Activated CD8-positive, alpha-beta memory T cell treated with anti-CD3 and anti-CD28 coated beads, Interleukin-2, amount 50 U/mL, for 48 hours (primary cell): Measurements from ENCODE around the gene RPTOR.

Experiments used
- DNase-seq: peaks from one replicate; pipeline ENCODE4 v3.0.0-alpha.2; 2020

Gene RPTOR

DNA sequence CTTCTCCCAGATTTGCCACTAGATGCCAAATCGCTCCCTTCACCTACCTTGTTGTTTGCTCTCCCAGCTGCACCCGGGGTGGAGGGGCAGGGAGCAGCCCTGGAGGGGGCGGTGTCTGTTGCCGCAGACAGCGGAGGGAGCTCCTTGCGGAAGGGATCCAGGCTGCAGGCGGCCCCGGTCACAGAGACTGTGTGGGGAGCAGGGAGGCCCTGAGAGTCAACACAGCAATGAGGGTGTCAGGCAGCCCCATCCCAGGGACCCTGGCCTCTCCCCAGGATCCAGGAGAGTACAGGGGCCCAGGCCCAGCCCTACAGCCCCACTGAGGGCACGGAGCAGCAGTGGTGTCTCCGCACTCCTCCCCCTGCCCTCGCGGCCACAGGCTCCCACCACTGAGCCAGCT, 396.5 kb downstream of the RPTOR start:
- no peak for DNase-seq

DNA sequence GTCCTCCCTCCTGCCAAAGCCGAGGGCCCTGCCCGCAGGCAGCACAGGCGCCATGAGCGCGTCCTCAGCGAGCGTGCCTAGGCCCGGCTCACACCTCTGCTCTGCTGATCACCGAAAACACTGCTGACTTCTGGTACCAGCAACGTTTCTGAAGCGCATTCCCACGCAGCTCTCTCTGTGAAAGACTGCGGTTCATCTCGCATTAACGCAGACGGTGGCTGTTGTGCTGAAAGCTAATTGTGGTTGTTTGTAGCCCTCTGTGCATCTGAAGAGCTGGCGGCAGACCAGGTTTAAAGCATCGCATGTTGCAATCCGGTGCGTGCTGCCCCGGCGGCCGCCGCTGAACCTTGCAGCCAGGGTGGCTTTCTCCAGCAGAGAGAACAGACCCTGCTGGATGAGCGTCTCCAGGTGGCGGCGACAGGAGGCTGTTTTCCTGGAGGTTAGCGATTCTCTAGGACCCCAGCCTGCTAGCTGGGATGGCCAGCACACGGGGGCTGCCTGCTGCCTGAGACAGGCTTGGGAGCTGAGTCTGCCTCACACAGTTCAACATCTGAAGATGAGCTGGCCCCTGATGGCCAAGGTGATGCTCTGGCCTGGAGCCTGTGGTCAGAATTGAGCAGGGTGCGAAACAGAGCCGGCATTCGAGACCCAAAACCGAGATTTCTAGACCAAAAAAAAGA, 397.2 kb downstream of the RPTOR start:
- no peak for DNase-seq

DNA sequence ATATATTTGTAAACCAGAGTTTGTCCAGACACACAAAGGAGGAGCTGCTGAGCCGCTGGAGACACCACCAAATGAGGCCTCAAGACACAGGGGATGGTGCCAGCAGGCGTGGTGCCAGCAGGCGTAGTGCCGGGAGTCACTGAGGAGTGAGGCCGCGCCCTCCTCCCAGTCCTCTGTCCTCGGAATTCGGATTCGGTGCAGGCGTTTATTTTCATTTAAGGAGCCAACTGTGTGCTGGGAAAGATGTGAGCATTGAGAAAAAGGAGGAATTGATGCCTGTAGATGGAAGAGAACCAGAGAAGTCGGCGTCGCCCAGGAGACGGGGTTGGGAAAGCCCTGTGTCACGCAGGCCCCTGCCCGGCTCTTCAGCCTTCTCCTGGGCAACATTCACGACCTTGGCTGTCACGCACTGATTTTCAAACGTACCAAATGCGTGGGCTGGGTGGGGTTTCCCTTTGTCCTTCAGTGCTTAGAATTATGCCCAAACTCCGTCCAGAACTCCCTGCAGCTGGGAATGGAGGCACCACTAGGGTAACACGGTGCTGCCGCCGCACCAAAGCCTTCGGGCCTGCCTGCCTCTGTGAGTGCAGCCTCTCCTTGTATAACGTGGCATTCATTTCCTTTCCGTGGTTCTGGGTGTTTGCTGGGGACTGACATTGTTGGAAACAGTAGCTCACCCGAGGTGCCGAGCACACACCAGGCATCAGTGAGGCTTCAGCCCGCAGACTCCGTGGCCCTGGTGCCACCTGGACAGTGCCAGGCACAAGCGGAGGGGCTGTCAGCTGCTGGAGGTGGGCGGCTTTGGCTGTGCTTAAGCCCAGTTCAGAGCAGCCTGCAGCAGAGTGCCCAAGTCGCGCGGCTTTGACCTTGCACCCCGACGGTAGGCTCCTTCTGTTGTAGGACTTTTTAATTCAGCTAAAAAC, 398.0 kb downstream of the RPTOR start:
- no peak for DNase-seq

DNA sequence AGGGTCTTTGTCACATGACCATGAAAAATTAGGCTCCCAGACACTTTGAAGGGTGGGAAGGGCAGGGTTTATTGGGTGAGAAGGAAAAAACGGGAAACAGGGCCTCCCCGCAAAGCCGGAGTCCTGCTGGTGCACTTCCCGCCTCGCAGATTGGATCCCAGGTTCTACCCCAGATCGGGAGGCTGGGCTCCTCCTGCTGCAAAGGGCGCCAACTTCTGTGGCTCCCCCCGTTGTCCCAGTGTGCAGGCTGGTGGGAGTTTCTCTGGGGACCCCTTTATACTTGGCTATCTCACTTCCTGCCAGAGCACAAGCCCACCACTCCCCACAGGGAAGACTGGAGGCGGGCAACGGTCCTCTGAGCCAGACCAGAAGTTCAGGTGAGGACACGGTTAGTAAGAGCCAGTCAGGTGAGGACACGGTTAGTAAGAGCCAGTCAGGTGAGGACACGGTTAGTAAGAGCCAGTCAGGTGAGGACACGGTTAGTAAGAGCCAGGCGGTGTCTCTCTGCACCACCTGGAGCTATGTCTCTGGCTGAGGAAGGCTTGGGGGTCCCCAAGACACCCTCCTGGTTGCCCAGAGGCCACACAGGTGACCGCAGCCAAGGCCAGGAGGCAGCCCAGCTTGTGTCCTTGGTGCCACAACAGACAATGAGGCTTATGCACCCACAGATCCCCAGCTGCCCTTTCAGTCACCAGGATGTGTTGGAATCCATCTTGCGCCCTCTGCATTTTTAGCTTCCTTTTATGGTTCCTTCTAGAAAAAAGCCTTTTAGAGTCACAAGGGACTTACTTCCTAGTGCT, 398.9 kb downstream of the RPTOR start:
- no peak for DNase-seq

DNA sequence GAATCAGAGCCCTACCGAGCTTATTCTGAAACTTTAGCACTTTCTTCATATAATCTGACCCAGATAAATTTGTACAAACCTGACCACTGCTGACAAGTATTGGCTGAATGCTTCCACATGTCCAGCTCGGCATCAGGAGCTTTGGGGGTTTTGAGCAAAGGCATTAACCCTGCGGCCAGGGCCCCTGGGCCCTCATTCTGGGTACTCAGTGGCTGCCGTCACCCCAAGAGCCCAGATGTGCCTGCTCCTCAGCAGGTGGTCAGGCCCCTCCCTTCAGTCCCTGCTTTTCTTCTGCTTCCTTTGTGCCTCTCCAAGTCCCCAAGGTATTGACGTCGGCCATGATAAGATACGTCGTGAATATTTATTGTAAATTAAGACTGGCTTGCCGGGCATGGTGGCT, 399.7 kb downstream of the RPTOR start:
- DNase-seq, result no peak

DNA sequence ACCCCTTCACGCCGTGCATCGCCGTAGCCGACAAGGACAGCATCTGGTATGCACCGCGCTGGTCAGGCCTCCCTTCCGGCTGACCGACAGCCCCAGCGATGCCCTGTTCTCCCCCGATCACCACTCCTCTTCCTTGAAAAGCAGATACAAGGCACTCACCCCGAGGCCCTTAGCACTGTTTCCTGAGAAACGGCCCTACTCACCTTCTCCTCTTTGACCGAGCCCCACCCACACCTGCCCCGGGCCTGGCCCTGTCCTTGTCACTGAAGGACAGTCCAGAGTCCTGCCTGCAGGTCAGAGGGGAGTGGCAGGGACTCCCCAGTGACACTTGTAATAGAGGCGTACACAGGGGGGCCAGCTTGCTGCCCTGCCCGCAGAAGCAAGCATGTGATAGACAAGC, 401.1 kb downstream of the RPTOR start:
- no peak for DNase-seq

DNA sequence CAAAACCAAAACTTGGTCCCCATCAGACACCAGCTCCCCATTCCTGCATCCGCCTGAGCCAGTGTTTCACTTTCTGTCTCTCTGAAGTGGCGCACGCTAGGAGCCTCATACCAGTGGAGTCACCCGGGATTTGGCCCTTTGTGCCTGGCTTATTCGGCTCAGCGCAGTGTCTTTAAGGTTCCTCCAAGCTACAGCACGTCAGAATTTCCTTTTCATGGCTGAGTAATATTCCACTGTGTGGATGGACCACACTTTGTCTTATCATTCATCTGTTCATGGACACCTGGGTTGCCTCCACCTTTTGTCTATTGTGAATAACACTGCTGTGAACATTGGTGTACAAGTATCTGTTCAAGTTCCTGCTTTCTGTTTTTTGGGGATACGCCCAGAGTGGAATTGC, 401.8 kb downstream of the RPTOR start:
- DNase-seq, result no peak

DNA sequence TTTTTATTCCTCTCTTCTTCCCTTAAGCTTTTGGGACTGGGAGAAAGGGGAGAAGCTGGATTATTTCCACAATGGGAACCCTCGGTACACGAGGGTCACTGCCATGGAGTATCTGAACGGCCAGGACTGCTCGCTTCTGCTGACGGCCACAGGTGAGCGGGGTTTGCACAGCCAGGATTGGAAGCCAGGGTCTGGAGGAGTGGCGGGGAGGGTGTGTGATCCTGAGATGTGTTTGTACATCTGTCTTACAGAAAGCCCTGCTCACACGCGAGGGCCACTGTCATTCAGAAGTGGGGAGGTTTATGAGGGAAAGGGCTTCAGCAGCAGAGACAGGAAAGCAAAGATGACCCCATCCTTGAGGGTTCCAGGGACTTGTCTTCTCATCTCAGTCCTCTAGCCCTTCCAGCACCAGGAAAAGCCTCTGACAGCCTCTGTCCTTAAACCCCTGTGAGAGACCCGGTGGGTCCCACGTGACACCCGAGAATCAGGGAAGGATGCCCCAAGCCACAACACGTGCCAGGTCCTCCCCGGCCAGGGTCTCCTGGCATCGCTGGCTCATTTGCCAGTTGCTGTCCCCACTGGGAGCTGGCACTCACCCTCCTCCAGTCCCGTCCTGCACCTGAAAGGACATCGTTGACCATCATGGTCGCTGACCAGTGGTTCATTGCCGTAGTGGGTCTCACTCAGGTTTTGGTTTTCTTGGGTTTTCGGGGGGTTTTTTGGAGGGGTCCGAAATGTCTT, 402.7 kb downstream of the RPTOR start:
- no peak for DNase-seq

DNA sequence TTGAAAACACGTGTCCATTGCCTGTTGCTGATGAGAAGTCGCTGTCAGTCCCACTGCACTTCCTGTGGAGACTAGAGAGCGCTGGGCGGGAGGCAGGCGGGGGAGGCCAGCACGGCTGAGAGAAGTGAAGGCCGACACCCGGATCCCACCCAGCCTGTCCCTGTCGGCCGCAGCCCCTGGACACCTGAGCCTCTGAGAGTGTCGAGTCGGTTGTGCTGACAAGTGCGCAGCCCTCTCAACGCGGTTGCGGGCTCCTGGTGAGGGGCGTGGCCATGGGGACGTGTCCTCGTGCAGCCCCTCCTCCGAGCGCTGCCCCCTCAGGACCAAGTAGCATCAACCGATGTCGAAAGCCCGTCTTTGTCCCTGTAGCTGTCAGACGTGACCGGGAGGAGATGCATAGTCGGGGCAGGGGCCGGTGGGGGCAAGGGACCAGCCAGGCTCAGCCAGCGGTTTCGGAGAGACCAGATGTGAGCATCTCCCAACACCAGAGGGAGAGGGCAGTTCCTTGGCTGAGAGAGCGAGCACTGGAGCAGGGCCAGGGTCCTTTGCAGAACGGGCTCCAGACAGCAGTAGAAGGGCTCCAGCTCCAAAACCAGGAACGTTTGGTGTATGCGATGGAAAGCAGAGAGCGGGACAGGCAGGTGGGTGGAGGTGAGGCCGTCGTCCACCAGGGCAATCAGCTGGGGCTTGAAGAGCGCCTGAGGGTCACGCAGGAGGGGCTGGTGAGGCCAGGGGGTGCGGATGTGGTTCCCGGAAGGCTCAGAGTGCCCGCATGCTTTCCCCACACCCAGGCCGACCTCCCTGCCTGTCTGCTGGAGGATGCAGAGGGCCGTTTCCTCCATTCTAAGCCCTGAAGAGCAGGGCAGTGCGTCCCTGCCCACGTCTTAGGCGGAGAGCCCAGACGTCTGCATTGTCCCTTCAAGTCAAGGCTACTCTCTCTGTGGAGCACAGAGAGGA, 403.7 kb downstream of the RPTOR start:
- no peak for DNase-seq

DNA sequence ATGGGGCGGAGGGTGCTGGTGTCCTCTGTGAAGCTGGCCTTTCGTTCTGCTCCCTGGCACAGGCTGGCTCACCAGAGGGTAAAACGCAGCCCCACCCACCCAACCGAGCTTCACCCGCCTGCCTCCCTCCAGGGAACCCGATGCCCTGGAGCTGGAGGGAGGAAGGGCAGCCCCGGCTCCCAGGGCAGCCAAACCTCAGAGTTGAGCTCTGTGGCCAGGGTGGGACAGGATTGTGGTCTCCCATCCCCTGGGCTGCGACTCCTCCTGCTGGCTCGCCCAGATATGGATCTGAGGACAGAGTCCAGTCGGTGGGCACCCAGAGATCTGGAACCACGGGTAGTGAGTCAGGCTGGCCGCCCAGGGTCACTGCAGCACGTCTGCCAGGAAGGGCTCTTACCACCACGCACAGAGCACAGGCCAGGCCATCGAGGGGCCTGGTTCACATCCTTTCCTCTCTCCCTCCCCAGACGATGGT, 404.4 kb downstream of the RPTOR start:
- no peak for DNase-seq

DNA sequence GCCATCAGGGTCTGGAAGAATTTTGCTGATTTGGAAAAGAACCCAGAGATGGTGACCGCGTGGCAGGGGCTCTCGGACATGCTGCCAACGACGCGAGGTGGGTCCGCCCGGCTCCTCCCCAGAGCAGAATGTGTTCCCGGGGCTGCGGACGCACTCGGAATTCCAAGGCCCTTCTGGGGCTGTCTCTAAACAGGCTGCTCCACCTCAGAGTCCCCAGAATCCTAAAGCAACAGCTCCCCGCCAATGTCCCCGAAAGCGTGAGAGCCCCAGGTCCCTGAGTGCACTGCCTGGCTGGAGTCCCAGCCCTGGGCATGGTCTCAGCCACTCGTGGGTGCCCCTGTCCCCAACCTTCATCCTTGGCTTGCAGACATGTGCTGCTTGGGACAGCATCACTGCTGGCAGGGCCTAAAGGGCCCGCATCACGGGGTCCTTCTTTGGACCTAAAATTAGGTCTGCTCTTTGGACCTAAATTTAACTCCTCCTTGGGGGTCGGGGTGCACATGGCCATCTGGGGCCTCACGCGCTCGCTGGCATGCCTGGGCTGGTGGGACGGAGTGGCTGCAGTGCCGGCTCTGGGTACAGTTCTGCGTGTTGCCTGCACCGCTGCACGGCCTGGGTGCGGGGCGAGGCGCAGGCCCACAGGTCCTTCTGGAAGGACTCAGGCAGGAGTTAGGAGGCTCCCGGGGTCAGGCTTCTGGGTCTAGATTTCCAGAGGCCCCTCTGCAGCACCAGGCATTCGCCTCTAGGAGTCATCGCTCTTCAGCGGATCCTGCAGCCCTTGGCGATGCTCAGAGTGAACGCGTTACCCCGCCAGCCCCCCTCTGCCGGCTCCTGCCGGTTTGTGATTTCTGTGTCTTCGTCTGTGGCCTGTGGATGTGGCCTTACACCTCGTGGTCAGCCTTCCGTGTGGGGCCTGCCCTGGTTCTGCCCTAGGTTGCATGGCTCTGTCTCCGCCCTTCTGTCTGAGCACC, 405.1 kb downstream of the RPTOR start:
- no peak for DNase-seq

DNA sequence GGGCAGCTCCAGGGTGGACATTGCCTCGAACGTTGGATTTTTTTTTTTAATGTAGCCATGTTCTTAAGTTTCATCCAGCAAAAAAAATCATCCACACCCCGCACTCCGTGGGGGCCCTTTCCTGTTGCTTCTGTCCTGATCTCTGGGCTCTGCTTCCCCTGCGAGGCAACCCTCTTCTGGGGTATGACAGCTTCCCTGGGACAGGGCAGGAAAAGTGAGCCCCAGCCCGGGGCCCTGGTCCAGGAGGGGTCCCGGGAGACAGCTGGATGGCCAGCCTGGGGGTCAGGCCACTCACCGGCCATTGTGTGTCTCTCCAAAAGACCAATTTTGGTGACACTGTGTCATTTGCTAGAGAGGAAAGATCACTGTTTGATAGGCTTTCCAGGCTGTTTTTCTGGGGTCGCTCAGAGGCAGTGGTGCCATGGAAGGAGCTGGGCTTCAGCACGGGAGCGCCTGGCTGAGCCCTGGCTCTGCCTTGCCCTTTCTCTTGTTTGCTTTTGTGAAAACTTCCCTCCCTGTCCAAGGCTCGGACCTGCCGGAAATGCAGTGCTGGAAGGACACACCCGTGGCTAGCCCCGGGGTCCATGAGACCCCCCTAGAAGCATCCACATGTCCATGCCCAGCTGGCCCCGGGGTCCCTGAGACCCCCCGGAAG, 406.0 kb downstream of the RPTOR start:
- DNase-seq, result no peak

DNA sequence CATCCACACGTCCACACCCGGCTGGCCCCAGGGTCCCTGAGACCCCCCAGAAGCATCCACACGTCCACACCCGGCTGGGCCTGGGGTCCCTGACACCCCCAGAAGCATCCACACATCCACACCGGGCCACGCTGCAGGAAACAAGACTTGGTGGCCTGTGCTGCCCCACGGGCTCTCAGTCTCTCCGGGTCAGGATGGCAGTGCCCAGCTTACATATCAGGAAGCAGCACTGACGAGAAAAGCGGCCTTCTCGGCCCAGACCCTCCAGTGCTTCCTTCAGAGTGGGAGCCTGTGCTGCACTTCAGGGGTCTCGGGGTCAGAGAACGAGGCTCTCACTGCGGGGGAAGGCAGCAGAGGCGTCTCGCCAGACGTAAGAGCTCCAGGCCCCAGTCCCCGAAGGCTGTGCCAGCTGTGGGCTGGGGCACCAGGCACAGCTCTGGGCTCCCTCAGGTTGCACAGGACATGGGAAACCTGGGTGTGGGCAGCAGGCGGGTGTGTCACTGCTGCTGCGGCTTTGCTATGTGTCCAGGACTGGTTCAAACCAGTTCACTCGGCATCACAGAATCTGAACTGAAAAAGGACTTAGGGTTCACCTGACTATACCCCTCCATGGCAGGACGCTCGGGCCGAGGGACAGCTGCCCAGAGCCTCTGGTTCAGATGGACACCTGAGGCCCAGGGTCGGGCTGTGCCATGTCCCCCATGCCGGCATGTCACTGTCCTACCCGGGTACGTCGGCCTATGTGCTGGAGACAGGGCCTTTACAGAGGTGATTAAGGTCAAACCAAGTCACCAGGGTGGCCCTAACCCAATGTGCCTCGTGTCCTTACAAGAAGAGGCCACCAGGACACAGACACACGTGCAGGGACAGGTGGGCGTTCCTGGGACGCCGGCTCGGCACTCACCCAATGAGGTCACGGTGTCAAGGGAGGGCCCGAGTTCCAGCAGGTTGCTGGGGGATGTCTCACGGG, 406.8 kb downstream of the RPTOR start:
- no peak for DNase-seq

DNA sequence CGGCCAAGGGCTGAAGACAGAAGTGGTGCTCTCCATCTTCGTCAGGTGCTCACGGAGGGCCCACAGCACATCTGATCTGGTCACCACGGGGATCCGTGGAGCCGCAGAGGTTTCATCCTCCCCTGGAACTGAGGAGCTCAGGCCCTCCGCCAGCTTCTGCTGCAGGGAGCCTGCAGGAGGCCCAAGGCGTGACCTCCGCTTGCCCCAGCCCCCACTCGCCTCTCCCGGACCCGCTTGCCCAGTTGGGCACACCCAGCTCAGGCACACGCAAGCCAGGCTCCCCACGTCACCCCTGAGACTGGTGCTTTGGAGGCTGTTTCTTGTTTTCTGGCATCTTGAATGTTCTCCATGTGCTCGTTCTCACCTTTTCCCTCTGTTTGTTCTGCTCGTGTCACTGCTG, 407.7 kb downstream of the RPTOR start:
- DNase-seq, result no peak

DNA sequence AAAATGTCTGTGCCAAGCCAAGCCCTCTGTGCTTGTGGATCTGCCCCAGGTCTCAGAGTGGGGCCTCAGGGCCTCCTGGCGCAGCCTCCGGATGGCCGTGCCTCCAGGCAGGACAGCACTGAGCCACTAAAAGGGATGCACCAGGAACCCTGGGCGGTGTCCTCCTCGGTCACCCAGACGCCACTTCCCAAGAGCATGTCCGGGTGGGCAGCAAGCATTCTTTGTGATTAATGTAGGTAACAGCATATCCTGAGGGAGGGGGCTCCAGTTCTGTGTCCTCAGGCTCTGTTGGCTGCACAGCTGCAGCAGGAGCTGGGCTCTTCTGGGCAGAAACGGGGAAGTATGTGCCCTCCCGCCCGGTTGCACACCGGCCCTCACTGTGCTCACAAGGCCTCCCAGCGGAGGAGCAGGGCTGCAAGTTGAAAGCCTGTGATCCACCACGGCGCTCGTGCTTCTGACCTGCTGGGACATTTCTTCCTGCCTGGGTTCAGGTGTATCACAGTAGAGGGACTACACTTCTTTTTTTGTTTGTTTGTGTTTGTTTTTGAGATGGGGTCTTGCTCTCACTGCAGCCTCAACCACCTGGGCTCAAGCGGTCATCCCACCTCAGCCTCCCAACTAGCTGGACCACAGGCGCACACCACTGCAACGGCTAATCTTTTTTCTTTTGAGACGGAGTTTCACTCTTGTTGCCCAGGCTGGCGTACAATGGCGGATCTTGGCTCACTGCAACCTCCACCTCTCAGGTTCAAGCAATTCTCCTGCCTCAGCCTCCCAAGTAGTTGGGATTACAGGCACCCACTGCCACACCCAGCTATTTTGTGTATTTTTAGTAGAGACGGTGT, 409.1 kb downstream of the RPTOR start:
- DNase-seq, result no peak

DNA sequence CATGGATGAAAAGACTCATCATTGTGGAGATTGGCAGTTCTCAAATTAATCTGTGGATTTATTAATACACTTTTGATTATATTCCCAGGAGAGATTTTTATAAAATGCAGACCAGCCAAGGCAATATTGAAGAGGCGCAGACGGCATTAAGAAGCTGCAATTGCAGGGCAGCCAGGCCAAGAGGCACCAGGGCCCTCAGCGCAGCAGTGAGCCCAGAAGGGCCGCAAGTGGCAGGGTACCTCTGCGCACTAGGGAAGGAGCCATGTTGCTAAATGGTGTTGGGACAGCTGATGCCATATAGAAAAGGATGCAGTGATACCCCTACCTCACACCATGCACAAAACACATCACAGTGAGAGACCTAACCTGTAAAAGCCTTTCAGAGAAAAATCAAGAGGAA, 410.4 kb downstream of the RPTOR start:
- no peak for DNase-seq

DNA sequence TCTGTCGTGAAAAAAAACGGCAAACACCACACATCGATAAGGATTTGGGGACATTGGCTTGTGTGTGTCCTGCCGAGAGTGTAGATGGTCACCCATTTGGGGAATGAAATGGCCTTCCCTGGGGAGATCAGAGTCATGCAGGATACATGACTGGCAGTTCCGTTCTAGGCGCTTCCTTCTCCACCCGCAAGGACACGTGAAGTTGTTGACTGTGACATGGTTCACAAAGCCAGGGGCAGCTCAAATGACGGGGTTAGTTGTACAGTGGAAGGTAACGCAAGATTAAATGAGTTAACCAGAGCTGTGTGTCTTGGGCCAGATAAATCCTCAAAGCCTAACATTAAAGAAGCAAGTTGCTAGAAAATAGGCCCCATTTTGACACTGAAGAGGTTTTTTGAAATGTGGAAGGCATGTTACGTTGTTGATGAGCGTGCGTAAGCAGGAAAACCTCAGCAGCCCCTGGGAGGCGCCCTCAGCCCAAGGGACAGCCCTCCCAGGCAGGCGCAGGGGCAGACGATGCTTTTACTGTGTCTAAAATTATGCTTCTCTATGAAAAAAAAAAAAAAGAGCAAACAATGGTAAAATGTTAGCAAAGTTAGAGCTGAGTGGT, 411.1 kb downstream of the RPTOR start:
- no peak for DNase-seq
